Activated effector memory CD4-positive, alpha-beta T cell treated with Interleukin-2 at 50 U/mL for 16 hours (primary cell): ENCODE measurements around the gene POLR3C.
A peak's percentile ranks its signal among the peaks of the same experiment; 100 is the strongest.
"Not testable (repeated sequence)": the region's sequence is repeated elsewhere in the genome, so short reads cannot be mapped to it uniquely, and the experiment has no call there.

Source experiments
- DNase-seq: peaks from one replicate; pipeline ENCODE4 v3.0.0-alpha.2; 2020

The POLR3C gene, protein sequence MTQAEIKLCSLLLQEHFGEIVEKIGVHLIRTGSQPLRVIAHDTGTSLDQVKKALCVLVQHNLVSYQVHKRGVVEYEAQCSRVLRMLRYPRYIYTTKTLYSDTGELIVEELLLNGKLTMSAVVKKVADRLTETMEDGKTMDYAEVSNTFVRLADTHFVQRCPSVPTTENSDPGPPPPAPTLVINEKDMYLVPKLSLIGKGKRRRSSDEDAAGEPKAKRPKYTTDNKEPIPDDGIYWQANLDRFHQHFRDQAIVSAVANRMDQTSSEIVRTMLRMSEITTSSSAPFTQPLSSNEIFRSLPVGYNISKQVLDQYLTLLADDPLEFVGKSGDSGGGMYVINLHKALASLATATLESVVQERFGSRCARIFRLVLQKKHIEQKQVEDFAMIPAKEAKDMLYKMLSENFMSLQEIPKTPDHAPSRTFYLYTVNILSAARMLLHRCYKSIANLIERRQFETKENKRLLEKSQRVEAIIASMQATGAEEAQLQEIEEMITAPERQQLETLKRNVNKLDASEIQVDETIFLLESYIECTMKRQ

DNA sequence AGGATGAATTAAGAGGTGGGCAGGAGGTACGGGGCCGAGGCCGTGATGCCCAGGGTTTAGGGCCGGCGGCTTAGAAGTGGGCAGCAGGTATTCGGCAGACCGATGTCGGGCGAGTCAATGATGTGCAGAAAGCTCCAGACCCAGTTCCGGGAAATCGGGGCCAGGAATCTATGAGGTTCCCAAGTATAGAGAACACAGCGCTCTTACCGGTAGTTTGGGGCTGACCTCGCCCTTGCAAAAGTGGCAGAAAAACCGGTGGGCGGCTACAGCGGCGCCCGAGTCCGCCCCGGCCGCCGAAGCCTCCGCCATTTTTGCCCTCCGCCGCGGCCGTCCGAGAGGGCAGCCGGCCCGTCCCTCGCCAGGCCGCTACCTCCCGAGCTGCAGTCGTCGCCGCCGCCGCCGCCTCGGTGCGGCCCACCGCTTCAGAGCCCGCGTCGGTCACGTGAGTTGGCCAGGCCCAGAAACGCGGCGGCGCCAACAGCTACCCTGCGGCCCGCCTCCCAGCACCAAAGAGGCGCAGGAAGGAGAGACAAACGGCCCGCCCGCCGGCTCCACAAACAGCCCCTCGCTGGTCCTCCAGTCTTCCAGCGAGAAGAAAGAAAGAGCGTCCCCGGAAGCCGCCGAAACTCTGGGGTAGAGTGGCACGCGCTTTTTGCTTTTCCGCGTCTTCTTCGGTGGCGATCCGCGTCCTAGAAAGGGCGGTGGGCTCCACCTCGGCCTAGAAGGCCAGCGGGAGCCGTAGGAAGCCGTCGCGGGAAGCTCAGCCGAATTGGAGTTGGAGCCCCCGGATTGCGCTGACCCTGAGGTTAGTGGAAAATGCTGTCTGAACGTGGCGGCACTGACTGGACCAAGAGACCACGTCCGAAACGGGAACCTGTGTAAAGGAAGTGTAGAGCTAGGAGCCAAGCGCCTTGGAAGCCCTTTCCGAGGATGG is at the start of gene POLR3C, which contains the start of gene RNF115:
Gene POLR3C (plus strand): TSS at position 636 of the 934 bp plus-strand sequence. CDS start 1,577 bp downstream, outside the sequence.
Gene RNF115 (minus strand): TSS at position 531 of the 934 bp plus-strand sequence. CDS start 222 bp downstream, at position 309.
- peak; percentile 84 for DNase-seq

DNA sequence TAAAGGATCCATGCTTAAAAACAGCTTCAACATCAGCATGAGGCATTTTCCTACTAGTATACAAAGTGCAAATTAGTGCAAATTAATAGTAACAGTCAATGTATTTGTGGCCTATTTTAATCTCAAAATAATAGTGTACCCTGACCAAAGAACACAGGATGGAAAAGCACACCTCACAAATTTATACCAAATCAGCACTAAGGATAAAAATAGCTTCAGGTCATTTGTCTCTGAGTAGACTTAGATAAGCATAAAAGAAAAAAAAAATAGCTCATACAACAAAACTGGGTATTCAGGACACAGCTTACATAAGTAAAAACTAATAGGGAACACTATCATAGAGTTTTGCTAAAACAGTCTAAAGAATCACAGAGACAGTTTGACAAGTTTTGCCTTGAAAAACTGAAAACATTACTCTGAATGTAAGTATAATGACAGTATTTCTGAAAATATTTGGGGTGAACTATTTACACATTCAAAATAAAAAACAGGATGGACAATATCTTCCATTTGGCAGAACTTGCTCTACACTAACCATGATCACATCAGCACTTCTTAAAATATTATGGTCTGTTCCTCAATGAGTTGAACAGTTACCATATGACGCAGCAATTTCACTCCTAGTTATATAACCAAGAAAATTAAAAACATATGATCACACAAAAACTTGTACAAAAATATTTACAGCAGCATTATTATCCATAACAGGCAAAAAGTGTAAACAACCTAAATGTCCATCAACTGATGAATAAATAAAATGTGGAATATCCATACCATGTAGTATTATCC is 46.4 kb upstream of the POLR3C start:
- no peak for DNase-seq

- no peak for DNase-seq
Observed at GRCh38 chr1:145778146-145778540, 45.9 kb upstream of the POLR3C start.

GRCh38 chr1:145782272-145783099 is 41.5 kb upstream of the POLR3C start:
- DNase-seq, result no peak

DNA sequence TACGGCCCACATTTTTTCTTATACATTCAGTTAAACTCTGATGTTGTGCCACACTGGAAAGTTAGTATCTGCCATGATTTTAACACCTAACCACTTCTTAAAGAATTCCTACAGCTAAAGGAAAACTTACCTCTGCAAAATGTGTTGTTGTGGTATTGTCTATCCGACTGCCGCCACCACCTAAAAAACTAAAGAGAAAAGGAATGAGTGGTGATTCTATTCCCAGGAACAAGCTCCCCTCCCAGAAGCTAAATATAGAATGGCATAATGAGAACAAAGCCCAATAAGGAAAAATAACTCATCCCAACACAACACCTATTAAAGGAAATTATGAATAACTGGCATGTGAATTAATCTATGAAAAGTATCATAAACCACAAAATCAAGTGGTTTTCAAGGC is 39.6 kb upstream of the POLR3C start:
- no peak for DNase-seq

DNA sequence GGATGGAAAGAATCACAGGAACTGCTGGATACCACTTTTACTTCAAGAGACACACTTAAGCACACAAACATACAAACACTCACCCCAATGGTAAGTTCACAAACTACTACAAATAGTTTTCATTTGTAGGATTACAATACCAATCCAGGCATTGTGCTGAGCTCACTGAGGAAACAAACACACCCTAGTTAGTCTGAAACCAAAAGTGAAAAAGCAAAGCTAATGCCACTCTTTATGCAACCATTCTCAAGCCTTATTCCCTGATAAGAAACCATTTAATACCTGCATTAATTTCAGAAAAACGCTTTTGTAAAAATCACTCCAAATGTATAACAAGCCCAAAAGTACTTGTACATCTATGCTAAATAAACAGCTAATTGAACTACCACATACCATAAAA is 38.5 kb upstream of the POLR3C start:
- no peak for DNase-seq

DNA sequence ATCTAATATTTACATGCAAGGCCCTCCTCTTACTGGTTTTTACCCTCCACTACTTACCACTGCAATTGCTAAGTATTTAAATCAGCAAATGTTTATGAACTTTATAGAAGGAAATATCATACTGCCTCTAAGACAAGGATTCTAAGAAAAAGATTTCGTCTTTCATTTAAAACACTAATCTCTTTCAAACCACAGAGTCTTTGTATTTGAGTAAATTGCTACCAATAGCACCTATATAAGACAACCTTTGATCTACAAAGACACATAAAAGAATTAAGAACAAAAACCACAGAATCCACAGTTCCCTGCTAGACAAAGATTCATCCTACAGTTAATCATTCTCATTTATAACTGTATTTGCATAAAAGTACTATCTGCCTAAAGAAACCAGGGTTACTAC is 37.7 kb upstream of the POLR3C start:
- DNase-seq, result no peak

DNA sequence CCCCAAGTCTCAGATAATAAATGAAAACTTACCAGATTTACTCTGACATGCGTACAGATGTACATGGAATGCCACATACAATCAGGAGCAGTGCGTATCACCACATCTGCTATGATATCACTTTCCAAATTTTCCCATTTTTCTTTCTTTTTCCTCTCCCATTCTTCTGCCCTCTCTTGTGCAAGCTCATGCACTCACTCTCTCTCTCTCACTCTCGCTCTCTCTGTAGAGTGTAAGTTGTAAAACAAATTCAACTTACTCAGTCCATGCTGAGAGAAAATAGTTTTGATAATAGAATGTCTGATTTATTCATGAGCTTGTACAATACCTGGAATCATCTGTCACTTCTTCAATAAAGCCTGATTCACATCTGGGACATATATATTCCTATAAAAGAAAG is 35.4 kb upstream of the POLR3C start:
- no peak for DNase-seq

- DNase-seq, result not testable (repeated sequence)
Observed at GRCh38 chr1:145791860-145792259, 32.1 kb upstream of the POLR3C start.

GRCh38 chr1:145792484-145792883 is 31.5 kb upstream of the POLR3C start:
- no peak for DNase-seq

GRCh38 chr1:145795257-145795881 is 28.6 kb upstream of the POLR3C start:
- no peak for DNase-seq

DNA sequence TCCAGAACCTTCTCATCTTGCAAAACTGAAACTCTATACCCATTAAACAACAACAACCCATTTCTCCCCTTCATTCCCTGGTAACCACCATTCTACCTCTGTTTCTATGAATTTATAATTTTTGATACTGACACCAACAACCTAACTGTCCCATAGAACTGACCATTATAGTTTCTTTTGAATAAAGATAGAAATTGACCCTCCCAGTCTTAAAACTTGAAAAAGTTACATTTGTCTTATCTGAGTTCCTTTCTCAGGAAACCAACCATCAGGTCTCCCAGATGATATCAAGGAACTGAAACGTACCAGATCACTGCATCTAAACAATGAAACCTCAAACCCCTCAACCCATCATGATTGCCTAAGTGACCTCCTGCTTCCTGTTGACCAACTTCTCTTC is 27.2 kb upstream of the POLR3C start:
- no peak for DNase-seq

GRCh38 chr1:145799806-145800205 is 24.2 kb upstream of the POLR3C start:
- no peak for DNase-seq

DNA sequence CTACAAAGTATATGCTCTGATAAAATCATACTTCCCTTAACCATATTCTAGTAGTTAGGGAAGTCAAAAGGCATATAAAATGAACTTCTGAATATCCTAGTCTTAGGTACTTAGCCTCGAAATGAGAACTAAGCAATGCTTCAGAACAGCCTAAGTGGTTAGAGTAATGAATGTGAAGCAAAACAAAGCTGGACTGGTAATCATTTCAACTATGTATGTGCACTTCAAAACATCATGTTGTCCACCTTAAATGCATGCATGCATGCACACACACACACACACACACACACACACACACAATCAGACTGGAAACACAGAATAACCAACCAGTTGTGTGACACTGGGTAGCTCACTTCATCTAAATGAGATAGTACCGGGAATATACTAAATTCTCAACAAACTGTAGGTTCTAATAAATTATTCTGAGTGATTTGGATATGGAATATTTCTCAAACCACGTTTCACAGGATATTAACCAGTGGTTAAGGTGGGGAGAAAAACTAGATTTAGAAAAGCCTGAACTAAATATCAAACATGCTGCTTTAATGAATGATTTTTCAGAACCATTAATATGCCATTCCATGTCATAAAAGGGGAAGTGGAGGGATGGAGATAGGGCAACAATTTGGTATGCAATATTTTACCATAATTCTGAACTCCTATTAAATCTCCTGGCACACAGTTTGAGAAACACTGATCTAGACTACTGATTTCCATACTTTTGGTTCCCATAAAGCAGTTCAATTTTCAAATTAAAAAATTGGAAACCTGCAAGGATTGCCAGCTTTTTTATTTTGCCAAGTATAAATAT is 19.6 kb upstream of the POLR3C start:
- no peak for DNase-seq

DNA sequence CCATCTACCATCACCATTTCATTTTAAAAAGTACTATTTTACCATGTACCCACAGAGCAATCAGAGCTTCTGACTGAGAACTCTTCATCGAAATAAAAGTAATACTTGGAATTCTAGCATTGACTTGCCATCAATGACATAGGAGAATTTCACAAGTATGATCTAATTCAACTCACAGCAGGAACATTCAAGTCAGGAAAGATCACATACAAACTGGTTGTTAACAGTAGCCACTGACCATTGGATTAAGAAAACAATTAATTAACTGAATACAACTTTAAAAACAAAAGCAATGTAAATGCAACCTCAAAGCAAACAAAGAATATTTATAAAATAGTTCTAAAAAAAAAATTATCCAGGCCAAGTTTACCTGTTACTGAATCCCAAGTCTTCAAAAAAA is 18.9 kb upstream of the POLR3C start:
- no peak for DNase-seq

DNA sequence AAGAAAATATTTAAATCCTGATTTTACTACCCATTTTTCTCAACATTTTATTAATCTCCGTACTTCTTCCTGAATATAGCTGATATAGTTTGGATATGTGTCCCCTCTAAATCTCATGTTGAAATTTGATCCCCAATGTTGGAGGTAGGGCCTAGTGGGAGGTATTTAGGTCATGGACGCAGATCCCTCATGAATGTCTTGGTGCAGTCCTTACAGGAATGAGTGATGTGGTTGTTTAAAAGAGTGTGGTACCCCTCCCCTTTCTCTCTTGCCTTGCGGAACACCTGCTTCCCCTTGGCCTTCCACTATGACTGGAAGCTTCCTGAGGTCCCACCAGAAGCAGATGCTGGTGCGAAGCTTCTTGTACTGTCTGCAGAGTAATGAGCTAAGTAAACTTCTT is 17.6 kb upstream of the POLR3C start:
- DNase-seq, result no peak

DNA sequence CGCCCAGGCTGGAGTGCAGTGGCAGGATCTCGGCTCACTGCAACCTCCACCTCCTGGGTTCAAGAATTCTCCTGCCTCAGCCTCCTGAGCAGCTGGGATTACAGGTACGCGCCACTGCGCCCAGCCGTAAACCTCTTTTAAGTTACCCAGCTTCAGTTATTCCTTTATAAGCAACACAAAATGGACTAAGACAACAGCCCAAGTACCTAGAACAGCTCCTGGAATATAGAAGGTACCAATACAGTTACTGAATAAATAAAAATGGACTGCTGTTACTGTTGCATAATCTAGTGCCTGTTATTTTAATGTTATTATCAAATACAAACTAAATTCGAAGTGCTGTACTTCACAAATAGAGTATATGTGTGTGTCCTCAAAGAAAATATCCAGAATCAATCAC is 17.2 kb upstream of the POLR3C start:
- DNase-seq, result no peak

- not testable (repeated sequence) for DNase-seq
Observed at GRCh38 chr1:145812977-145813810, 10.8 kb upstream of the POLR3C start.

- DNase-seq, result not testable (repeated sequence)
Observed at GRCh38 chr1:145818095-145818494, 5.9 kb upstream of the POLR3C start.
